CD4-positive, CD25-positive, alpha-beta regulatory T cell (primary cell): Measurements from ENCODE around the gene GPHN. TPM values are rescaled to one million over a fixed set of nuclear protein-coding genes. Genes with fewer than 3 reads are reported as not detected.

Source experiments
- ATAC-seq, 2 donors: fragments of 150-1000 bp; cut with Tn5 transposase; one replicate each; pipeline ENCODE4 v1.10.0; 2021; ENCODE audit warnings: low read depth in 2 of 2, moderate number of reproducible peaks in 2 of 2, moderate library complexity in 1 of 2
- DNase-seq, 3 donors: peaks; one replicate each; pipeline versions ENCODE4 v3.0.0 to v3.0.0-alpha.2; 2012 to 2022; ENCODE audit warnings: mixed read lengths in 1 of 3
- H3K27ac ChIP-seq: one replicate; pipeline ENCODE4 v1.7.0; 2013; ENCODE audit warnings: mild to moderate bottlenecking, low read length; ENCODE audit not compliant: insufficient read depth, poor library complexity, severe bottlenecking
- H3K27me3 ChIP-seq: one replicate; pipeline ENCODE4 v1.7.0; 2013; ENCODE audit warnings: low read length; ENCODE audit not compliant: control insufficient read depth, insufficient read depth
- H3K36me3 ChIP-seq: one replicate; pipeline ENCODE4 v1.7.0; 2013; ENCODE audit warnings: mild to moderate bottlenecking, low read length, moderate library complexity; ENCODE audit not compliant: control insufficient read depth, insufficient read depth
- H3K4me1 ChIP-seq: 2 replicates; pipeline ENCODE4 v1.7.0; 2013; ENCODE audit warnings: mild to moderate bottlenecking, low read length; ENCODE audit not compliant: insufficient read depth, control insufficient read depth, poor library complexity, severe bottlenecking
- H3K4me3 ChIP-seq: one replicate; pipeline ENCODE4 v1.7.0; 2013; ENCODE audit warnings: low read depth, mild to moderate bottlenecking, low read length, moderate library complexity
- H3K9me3 ChIP-seq, 2 experiments: 1 replicate in 1 of 2; 2 replicates in 1 of 2; pipeline ENCODE4 v1.7.0; 2013; ENCODE audit warnings: low read length in 2 of 2, mild to moderate bottlenecking in 1 of 2, moderate library complexity in 1 of 2; ENCODE audit not compliant: control insufficient read depth in 2 of 2
- H3K27ac Mint-ChIP-seq, 3 donors: one replicate each; pipeline ENCODE4 v1.8.0; 2020 to 2022; ENCODE audit warnings: mild to moderate bottlenecking in 3 of 3, mixed read lengths in 3 of 3, moderate library complexity in 2 of 3
- H3K27me3 Mint-ChIP-seq: one replicate; pipeline ENCODE4 v1.8.0; 2022; ENCODE audit warnings: mild to moderate bottlenecking, mixed read lengths
- H3K36me3 Mint-ChIP-seq: one replicate; pipeline ENCODE4 v1.8.0; 2020; ENCODE audit warnings: mixed read lengths
- H3K4me1 Mint-ChIP-seq, 4 donors: one replicate each; pipeline ENCODE4 v1.8.0; 2020 to 2022; ENCODE audit warnings: mixed read lengths in 4 of 4, mild to moderate bottlenecking in 1 of 4
- H3K4me3 Mint-ChIP-seq, 4 donors: one replicate each; pipeline ENCODE4 v1.8.0; 2020 to 2022; ENCODE audit warnings: mild to moderate bottlenecking in 4 of 4, mixed read lengths in 4 of 4, moderate library complexity in 3 of 4
- H3K9me3 Mint-ChIP-seq, 7 donors: one replicate each; pipeline ENCODE4 v1.8.0; 2020 to 2022; ENCODE audit warnings: mixed read lengths in 7 of 7, mild to moderate bottlenecking in 3 of 7, moderate library complexity in 2 of 7
- polyA plus RNA-seq, 4 donors: library from polyadenylated mRNA; unstranded; fragments of 300-500 nt; fragmentation: Illumina TruSeq; gene quantifications; one replicate each; pipeline ENCODE4 v1.2.3, GENCODE V29; 2021
- total RNA-seq: library from RNA; stranded (reverse); gene quantifications from one replicate; pipeline ENCODE4 v1.2.3, GENCODE V29; 2022

The GPHN gene
- total and polyA plus RNA-seq, 5 donors from 2014 or later, result 8.3 to 19.5 (median 11.2) TPM

DNA sequence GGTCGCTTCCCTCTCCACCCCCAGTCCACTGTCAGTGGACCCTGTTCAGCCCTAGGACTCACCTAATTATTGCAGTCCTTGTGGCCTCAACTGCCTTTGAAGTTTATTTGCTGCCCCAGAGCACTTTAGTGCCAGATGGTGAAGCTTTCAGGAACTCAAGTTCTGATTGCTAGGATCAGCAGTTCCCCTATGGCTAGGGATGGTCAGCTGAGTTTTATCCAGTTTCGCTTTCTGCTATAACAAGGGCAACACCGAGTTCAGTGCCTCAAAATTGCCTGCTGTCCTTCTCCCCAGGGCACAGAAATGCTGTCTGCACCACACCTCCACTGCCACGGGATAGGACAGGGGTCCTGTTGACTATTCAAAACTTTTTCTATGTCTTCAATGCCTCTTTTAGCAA is 295.0 kb downstream of the GPHN start:
- Mint-ChIP-seq H3K4me1 (peaks cover 0 to 5% (median 0%) of the 10 kb centered on the region in 4 donors), H3K36me3 (peaks cover 28% of the 10 kb centered on the region), H3K27me3 (no peaks in the 10 kb centered on the region), H3K4me3 (no peak overlapping the region), H3K9me3 (peaks cover 0 to 38% (median 16%) of the 10 kb centered on the region in 7 donors), H3K27ac (no peak overlapping the region)
- no peaks in the 10 kb centered on the region for H3K36me3 ChIP-seq
- no peaks in the 10 kb centered on the region for H3K4me1 ChIP-seq
- H3K9me3 ChIP-seq, result peaks cover 8 to 30% of the 10 kb centered on the region in 2 experiments
- no peak overlapping the region for H3K27ac ChIP-seq
- no peak overlapping the region for H3K4me3 ChIP-seq
- ATAC-seq (no peak), DNase-seq (no peak)
- no peaks in the 10 kb centered on the region for H3K27me3 ChIP-seq

DNA sequence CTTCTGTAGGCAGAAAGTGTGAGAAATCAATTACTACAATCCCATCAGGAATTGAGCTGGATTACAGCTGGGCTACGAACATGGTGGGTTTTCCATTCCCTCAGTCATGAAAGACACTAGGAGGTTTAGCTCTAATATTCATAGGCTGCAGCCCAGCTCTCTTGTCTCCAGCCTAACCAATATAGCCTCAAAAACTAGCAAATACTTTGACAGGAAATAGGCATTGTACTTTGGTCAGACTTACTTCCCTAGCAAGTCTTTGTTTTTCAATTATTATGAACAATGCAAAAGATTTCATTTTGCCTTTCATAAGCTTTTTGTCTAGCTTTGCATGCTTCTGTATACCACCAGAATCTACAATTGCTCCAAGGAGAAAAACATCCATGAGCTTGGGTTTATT is 296.2 kb downstream of the GPHN start:
- H3K9me3 Mint-ChIP-seq, result peaks cover 0 to 33% (median 12%) of the 10 kb centered on the region in 7 donors
- Histone ChIP-seq H3K27ac (no peak overlapping the region), H3K9me3 (peaks cover 7 to 30% of the 10 kb centered on the region in 2 experiments), H3K27me3 (no peaks in the 10 kb centered on the region), H3K4me3 (no peak overlapping the region), H3K36me3 (no peaks in the 10 kb centered on the region), H3K4me1 (no peaks in the 10 kb centered on the region)
- no peaks in the 10 kb centered on the region for H3K27me3 Mint-ChIP-seq
- H3K27ac Mint-ChIP-seq, result no peak overlapping the region
- ATAC-seq (no peak), DNase-seq (no peak)
- H3K36me3 Mint-ChIP-seq, result peaks cover 28% of the 10 kb centered on the region
- no peak overlapping the region for H3K4me3 Mint-ChIP-seq
- peaks cover 0 to 3% (median 0%) of the 10 kb centered on the region in 4 donors for H3K4me1 Mint-ChIP-seq

- H3K4me3 ChIP-seq, result no peak overlapping the region
- Mint-ChIP-seq H3K4me3 (no peak overlapping the region), H3K27ac (no peak overlapping the region), H3K4me1 (peaks cover 0 to 3% (median 0%) of the 10 kb centered on the region in 4 donors), H3K27me3 (no peaks in the 10 kb centered on the region), H3K9me3 (peaks cover 0 to 34% (median 16%) of the 10 kb centered on the region in 7 donors), H3K36me3 (peaks cover 30% of the 10 kb centered on the region)
- H3K9me3 ChIP-seq, result peaks cover 16 to 27% of the 10 kb centered on the region in 2 experiments
- H3K36me3 ChIP-seq, result peaks cover 8% of the 10 kb centered on the region
- H3K27me3 ChIP-seq, result no peaks in the 10 kb centered on the region
- ATAC-seq, result no peak
- no peak for DNase-seq
- no peaks in the 10 kb centered on the region for H3K4me1 ChIP-seq
- no peak overlapping the region for H3K27ac ChIP-seq
Measured at GRCh38 chr14:66813636-66814035, 305.7 kb downstream of the GPHN start.

DNA sequence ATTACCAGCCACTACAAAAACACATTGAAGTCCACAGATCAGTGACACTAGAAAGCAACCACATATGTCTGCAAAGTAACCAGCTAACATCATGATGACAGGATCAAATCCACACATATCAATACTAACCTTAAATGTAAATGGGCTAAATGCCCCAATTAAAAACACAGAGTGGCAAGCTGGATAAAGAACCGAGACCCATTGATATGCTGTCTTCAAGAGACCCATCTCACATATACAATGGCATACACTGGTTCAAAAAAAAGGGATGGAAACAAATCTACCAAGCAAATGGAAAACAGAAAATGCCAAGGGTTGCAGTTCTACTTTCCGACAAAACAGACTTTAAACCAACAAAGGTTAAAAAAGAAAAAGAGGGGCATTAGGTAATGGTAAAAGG is 307.7 kb downstream of the GPHN start:
- H3K36me3 Mint-ChIP-seq, result peaks cover 30% of the 10 kb centered on the region

DNA sequence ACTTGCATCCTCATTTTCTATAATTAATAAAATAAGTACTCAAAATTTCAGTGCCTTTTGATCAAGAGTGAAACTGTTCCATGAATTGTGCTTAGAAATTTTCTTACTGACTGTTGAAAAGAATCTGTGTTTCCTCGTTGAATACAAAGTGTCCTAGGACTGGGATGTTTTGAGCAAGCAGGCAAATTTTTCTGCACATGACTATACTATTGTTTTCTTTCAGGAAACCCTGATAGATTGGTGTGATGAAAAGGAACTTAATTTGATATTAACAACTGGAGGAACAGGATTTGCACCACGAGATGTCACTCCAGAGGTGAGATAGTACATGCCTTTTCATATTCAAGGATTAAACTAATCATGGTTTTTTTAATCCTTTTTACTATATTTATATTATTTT is 316.3 kb downstream of the GPHN start:
- H3K36me3 ChIP-seq, result no peaks in the 10 kb centered on the region
- H3K27me3 Mint-ChIP-seq, result no peaks in the 10 kb centered on the region
- no peaks in the 10 kb centered on the region for H3K27me3 ChIP-seq
- DNase-seq (no peak), ATAC-seq (no peak)
- H3K4me1 ChIP-seq, result no peaks in the 10 kb centered on the region
- H3K4me1 Mint-ChIP-seq, result peaks cover 0 to 4% (median 0%) of the 10 kb centered on the region in 4 donors
- no peak overlapping the region for H3K27ac Mint-ChIP-seq
- H3K36me3 Mint-ChIP-seq, result peaks cover 13% of the 10 kb centered on the region
- H3K27ac ChIP-seq, result no peak overlapping the region
- H3K9me3 Mint-ChIP-seq, result peaks cover 0 to 3% (median 0%) of the 10 kb centered on the region in 7 donors
- H3K4me3 Mint-ChIP-seq, result no peak overlapping the region
- no peaks in the 10 kb centered on the region for H3K9me3 ChIP-seq
- no peak overlapping the region for H3K4me3 ChIP-seq

More for the DNA sequence above, 307.7 kb downstream of the GPHN start:
- no peaks in the 10 kb centered on the region for H3K4me1 ChIP-seq
- H3K4me3 ChIP-seq, result no peak overlapping the region
- Mint-ChIP-seq H3K27me3 (no peaks in the 10 kb centered on the region), H3K9me3 (peaks cover 0 to 34% (median 16%) of the 10 kb centered on the region in 7 donors), H3K4me3 (no peak overlapping the region), H3K4me1 (peaks cover 0 to 4% (median 2%) of the 10 kb centered on the region in 4 donors), H3K27ac (no peak overlapping the region)
- DNase-seq, result no peak
- peaks cover 16 to 27% of the 10 kb centered on the region in 2 experiments for H3K9me3 ChIP-seq
- ATAC-seq, result no peak
- no peak overlapping the region for H3K27ac ChIP-seq
- H3K36me3 ChIP-seq, result peaks cover 8% of the 10 kb centered on the region
- H3K27me3 ChIP-seq, result no peaks in the 10 kb centered on the region

DNA sequence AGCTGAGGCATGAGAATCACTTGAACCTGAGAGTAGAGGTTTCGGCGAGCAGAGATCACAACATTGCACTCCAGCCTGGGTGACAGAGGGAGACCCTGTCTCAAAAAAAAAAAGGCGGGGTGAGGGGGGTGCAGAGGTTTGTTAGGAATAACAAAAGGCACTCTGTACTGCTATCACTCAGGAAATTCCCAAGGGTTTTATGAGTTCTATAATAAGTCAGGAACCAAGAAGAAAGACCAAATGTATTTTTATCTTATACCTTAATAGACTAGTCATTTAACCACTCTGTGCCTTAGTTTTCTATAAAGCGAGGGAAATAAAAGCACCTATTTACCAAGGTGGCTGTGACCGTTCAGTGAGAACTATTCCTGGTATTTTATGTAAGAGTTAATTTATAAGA is 319.2 kb downstream of the GPHN start:
- H3K4me1 ChIP-seq, result no peaks in the 10 kb centered on the region
- no peak for DNase-seq
- H3K36me3 ChIP-seq, result no peaks in the 10 kb centered on the region
- no peak overlapping the region for H3K4me3 Mint-ChIP-seq
- H3K4me3 ChIP-seq, result no peak overlapping the region
- no peak overlapping the region for H3K27ac Mint-ChIP-seq
- no peak for ATAC-seq
- no peaks in the 10 kb centered on the region for H3K27me3 Mint-ChIP-seq
- H3K4me1 Mint-ChIP-seq, result no peaks in the 10 kb centered on the region
- H3K27me3 ChIP-seq, result no peaks in the 10 kb centered on the region
- H3K9me3 ChIP-seq, result peaks cover 0 to 1% of the 10 kb centered on the region in 2 experiments
- no peaks in the 10 kb centered on the region for H3K9me3 Mint-ChIP-seq
- H3K27ac ChIP-seq, result no peak overlapping the region
- H3K36me3 Mint-ChIP-seq, result peaks cover 13% of the 10 kb centered on the region

- peaks cover 6% of the 10 kb centered on the region for H3K36me3 Mint-ChIP-seq
- H3K4me1 Mint-ChIP-seq, result no peaks in the 10 kb centered on the region
- Histone ChIP-seq H3K27me3 (no peaks in the 10 kb centered on the region), H3K27ac (no peak overlapping the region), H3K4me3 (no peak overlapping the region), H3K36me3 (no peaks in the 10 kb centered on the region), H3K9me3 (peaks cover 0 to 4% of the 10 kb centered on the region in 2 experiments), H3K4me1 (no peaks in the 10 kb centered on the region)
- peaks cover 0 to 4% (median 2%) of the 10 kb centered on the region in 7 donors for H3K9me3 Mint-ChIP-seq
- no peak for ATAC-seq
- DNase-seq, result no peak
- no peaks in the 10 kb centered on the region for H3K27me3 Mint-ChIP-seq
- no peak overlapping the region for H3K4me3 Mint-ChIP-seq
- H3K27ac Mint-ChIP-seq, result no peak overlapping the region
Measured at GRCh38 chr14:66831173-66831572, 323.2 kb downstream of the GPHN start.

GRCh38 chr14:66833816-66834215 is 325.9 kb downstream of the GPHN start:
- Histone ChIP-seq H3K36me3 (no peaks in the 10 kb centered on the region), H3K4me1 (no peaks in the 10 kb centered on the region), H3K27ac (no peak overlapping the region), H3K9me3 (peaks cover 0 to 4% of the 10 kb centered on the region in 2 experiments), H3K4me3 (no peak overlapping the region), H3K27me3 (no peaks in the 10 kb centered on the region)
- ATAC-seq (no peak), DNase-seq (no peak)
- no peaks in the 10 kb centered on the region for H3K27me3 Mint-ChIP-seq
- no peaks in the 10 kb centered on the region for H3K4me1 Mint-ChIP-seq
- no peak overlapping the region for H3K4me3 Mint-ChIP-seq
- peaks cover 4% of the 10 kb centered on the region for H3K36me3 Mint-ChIP-seq
- no peak overlapping the region for H3K27ac Mint-ChIP-seq
- H3K9me3 Mint-ChIP-seq, result peaks cover 0 to 4% (median 2%) of the 10 kb centered on the region in 7 donors
